Peyer's patch (tissue), 4 donors: ENCODE data around the gene TSPO.

Experiments
- CTCF ChIP-seq, 6 experiments: fragments of 450-650 bp in 4 of 6; fragments of 200-600 bp in 2 of 6; sonication (generic) in 1 of 6; IDR thresholded peaks; one replicate each; pipeline ENCODE4 v1.5.1; 2017 to 2019; ENCODE audit warnings: antibody characterized with exemption in 6 of 6, mild to moderate bottlenecking in 3 of 6, moderate library complexity in 1 of 6
- POLR2A ChIP-seq, 2 donors: fragments of 450-650 bp; IDR thresholded peaks; one replicate each; pipeline ENCODE4 v1.5.1; 2017; ENCODE audit warnings: antibody characterized with exemption in 2 of 2, mild to moderate bottlenecking in 2 of 2, moderate library complexity in 2 of 2

- TF ChIP-seq POLR2A (IDR thresholded peaks at IDR 0.05) (no peak), CTCF (IDR thresholded peaks at IDR 0.05) (no peak)
Measured at GRCh38 chr22:43118024-43118849, 33.1 kb upstream of the TSPO start.
